Chondrocyte (in vitro differentiated cells): ENCODE results near the gene CA5A. TPM values are rescaled to one million over a fixed set of nuclear protein-coding genes. Genes with fewer than 3 reads are reported as not detected.
A peak's percentile ranks its signal among the peaks of the same experiment; 100 is the strongest.

ENCODE experiments used
- DNase-seq: peaks from one replicate; pipeline ENCODE4 v3.0.0; 2021; ENCODE audit warnings: mixed read lengths, low spot score
- H3K27ac Mint-ChIP-seq: one replicate; pipeline ENCODE4 v1.8.0; 2021; ENCODE audit warnings: mild to moderate bottlenecking, moderate library complexity, mixed read lengths; ENCODE audit not compliant: unreplicated experiment
- H3K27me3 Mint-ChIP-seq: 2 replicates; pipeline ENCODE4 v1.8.0; 2021; ENCODE audit warnings: low read depth, mixed read lengths
- H3K36me3 Mint-ChIP-seq: 2 replicates; pipeline ENCODE4 v1.8.0; 2021; ENCODE audit warnings: low read depth, mixed read lengths
- H3K4me1 Mint-ChIP-seq: 2 replicates; pipeline ENCODE4 v1.8.0; 2021; ENCODE audit warnings: low read depth, mild to moderate bottlenecking, mixed read lengths
- H3K4me3 Mint-ChIP-seq: one replicate; pipeline ENCODE4 v1.8.0; 2021; ENCODE audit warnings: mild to moderate bottlenecking, moderate library complexity, mixed read lengths; ENCODE audit not compliant: unreplicated experiment
- H3K9me3 Mint-ChIP-seq: 2 replicates; pipeline ENCODE4 v1.8.0; 2021; ENCODE audit warnings: low read depth, mixed read lengths
- CTCF ChIP-seq: fragments of 200-600 bp; sonication (generic); IDR thresholded peaks from 2 replicates; pipeline ENCODE4 v1.5.0; 2021; ENCODE audit warnings: antibody characterized with exemption, mild to moderate bottlenecking, moderate library complexity
- total RNA-seq: library from RNA; stranded (reverse); gene quantifications from 3 replicates; pipeline ENCODE4 v1.2.1, GENCODE V29; 2021

Gene CA5A
- total RNA-seq, 1 donor from 2014 or later, result not detected

GRCh38 chr16:87847467-87847784 is 88.9 kb downstream of the CA5A start:
- no peak for TF ChIP-seq CTCF
- peaks cover 65% of the 10 kb centered on the region for H3K4me1 Mint-ChIP-seq
- H3K4me3 Mint-ChIP-seq, result no peak overlapping the region
- no peak for DNase-seq
- H3K9me3 Mint-ChIP-seq, result no peaks in the 10 kb centered on the region
- H3K27ac Mint-ChIP-seq, result peak overlapping the region; percentile 8
- H3K27me3 Mint-ChIP-seq, result no peaks in the 10 kb centered on the region
- peaks cover 25% of the 10 kb centered on the region for H3K36me3 Mint-ChIP-seq

GRCh38 chr16:87846705-87847466 is 89.4 kb downstream of the CA5A start:
- no peak overlapping the region for H3K27ac Mint-ChIP-seq
- no peak overlapping the region for H3K4me3 Mint-ChIP-seq
- H3K4me1 Mint-ChIP-seq, result peaks cover 60% of the 10 kb centered on the region
- no peaks in the 10 kb centered on the region for H3K27me3 Mint-ChIP-seq
- peaks cover 25% of the 10 kb centered on the region for H3K36me3 Mint-ChIP-seq
- DNase-seq, result no peak
- no peaks in the 10 kb centered on the region for H3K9me3 Mint-ChIP-seq
- no peak for TF ChIP-seq CTCF

- H3K9me3 Mint-ChIP-seq, result no peaks in the 10 kb centered on the region
- DNase-seq, result no peak
- H3K36me3 Mint-ChIP-seq, result peaks cover 22% of the 10 kb centered on the region
- no peak overlapping the region for H3K4me3 Mint-ChIP-seq
- TF ChIP-seq CTCF, result no peak
- no peaks in the 10 kb centered on the region for H3K27me3 Mint-ChIP-seq
- H3K4me1 Mint-ChIP-seq, result peaks cover 53% of the 10 kb centered on the region
- H3K27ac Mint-ChIP-seq, result peak overlapping the region; percentile 61
These were observed 90.3 kb downstream of the CA5A start for GRCh38 chr16:87845807-87846619.

GRCh38 chr16:87845213-87845612 is 91.1 kb downstream of the CA5A start:
- Mint-ChIP-seq H3K9me3 (no peaks in the 10 kb centered on the region), H3K27me3 (no peaks in the 10 kb centered on the region), H3K4me1 (peaks cover 46% of the 10 kb centered on the region), H3K4me3 (no peak overlapping the region), H3K36me3 (peaks cover 18% of the 10 kb centered on the region), H3K27ac (no peak overlapping the region)
- DNase-seq, result no peak
- no peak for TF ChIP-seq CTCF

GRCh38 chr16:87844809-87845208 is 91.5 kb downstream of the CA5A start:
- H3K9me3 Mint-ChIP-seq, result no peaks in the 10 kb centered on the region
- no peak overlapping the region for H3K4me3 Mint-ChIP-seq
- peaks cover 16% of the 10 kb centered on the region for H3K36me3 Mint-ChIP-seq
- peak overlapping the region; percentile 90 for H3K27ac Mint-ChIP-seq
- TF ChIP-seq CTCF, result no peak
- no peaks in the 10 kb centered on the region for H3K27me3 Mint-ChIP-seq
- no peak for DNase-seq
- H3K4me1 Mint-ChIP-seq, result peaks cover 42% of the 10 kb centered on the region
